Measurements from ENCODE around the gene CDYL2.
"Not testable (repeated sequence)": the region's sequence is repeated elsewhere in the genome, so short reads cannot be mapped to it uniquely, and the experiment has no call there.

The CDYL2 gene

DNA sequence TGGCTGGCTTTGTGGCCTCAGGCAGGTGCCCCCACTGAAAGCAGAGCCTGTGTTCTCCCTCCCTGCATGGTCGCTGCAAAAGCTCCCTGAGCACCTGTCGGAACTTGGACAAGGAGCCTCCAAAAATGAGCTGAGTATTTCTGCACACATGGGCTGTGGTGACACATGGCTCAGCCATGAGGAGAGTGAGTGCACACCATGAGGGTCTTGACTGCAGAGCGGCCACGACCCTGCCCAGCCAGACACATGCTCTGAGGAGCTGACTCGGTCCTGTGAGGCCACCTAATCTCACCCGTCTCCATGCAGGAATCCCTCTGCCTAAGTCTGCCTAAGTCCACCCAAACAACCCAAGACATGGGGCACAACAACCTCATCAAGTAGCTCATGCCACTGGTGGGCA lies 134.7 kb downstream of the CDYL2 start:
- no peak for DNase-seq (ENCODE audit: low read depth)

DNA sequence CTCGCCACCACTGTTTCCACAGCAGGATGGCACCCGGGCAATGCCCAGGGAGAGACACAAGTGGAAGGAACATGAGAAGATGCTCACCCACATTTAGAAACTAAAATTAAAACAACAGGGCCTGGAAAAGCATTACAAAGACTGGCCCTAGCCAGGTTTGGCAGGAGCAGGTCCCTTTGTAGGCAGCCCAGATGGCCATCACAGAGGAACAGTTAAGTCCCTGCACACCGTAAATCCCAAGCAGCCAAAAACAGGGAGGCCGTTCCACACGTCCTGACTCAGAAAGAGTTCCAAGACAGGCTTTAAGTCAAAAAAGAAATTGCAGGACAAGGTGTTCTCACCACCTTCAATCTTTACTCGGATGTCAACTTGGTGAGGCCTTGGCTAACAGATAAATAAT lies 136.5 kb downstream of the CDYL2 start:
- DNase-seq (ENCODE audit: low read depth), result no peak

DNA sequence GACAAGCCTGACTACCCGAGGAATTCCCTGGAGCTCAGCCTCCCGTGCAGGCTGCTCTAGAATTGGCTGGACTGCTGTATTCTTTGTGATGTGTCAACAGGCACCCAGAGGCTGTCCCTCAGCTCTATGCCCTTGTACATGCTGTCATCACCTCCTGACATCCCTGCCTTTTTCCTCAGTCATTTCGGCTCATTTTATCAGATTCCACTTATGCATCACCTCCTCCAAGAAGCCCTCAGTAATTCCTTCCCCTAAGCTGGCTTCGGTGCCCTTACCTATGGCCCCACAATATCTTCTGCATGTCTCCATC lies 137.2 kb downstream of the CDYL2 start:
- no peak for DNase-seq (ENCODE audit: low read depth)

DNA sequence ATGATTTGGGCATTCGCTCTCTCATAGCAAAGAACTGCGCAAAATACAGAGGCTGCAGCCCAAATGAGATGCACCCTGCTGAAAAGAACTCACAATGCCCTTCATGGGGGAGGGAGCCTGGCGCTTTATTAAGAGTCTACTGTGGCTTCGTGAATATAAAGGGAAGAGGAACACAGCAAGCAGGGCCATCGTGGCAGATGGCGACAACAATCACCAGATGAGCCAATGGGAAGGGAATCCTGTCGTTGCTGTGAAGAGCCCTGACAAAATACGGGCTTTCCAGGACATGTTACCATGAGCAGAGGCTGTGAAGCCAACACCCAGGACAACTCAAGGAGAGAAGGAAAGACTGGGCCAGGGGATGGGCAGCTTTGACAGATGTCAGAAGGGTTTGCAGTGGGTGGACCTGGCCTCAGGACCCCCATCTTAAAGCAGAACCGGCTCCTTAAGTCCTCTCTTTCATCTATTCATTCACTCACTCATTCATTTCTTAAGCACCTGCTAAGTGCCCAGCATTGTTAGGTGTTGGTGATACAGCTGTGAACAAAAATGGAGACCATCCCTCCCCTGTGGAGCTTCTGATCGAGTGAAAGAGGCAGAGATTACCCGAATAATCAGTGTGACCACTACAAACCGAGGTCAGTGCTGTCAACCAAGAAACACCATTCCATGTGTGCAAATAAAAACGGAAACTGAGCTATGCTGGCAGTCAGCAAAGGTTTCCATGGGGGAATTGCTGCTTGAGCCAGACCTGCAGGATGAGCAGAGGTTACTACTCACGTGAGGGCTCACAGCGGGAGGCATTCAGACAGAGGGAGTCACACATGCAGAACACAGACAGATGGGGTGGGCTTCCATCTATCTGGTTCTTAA lies 137.8 kb downstream of the CDYL2 start:
- DNase-seq (ENCODE audit: low read depth), result no peak

DNA sequence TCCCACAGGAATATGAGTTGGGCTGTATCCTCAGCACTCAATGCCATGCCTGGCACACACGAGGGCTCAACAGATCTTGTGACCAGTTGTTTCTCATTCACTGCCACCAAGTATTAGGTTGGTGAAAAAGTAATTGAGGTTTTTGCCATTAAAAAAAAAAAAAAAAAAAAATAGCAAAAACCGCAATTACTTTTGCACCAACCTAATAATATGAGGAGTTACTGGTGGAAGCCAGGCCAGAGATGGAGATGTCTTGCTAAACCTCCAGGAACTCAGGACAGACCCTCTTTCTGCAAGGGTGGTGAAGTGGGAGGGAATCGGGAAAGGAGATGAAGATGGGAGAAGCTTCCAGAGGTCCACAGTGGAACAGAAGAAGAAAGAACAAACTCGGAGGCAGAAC lies 139.0 kb downstream of the CDYL2 start:
- no peak for DNase-seq (ENCODE audit: low read depth)

DNA sequence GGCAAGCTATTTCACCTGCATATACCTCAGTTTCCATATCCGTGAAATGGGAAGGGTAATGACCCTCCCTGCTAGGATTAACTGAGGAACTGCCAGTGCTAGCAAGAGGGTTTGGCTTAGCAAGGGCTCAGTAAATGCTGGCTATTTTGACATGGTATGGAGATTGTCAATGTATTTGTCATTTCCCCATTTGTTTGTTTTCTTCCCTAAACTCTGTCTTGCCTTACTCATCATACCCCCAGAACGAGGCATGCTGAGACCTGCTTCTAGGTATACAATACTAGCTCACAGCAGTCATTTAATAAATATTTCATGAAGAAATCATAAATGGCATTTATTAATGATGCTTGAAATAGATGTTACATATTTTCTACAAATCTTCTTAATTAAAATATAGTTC lies 139.6 kb downstream of the CDYL2 start:
- DNase-seq (ENCODE audit: low read depth), result no peak

DNA sequence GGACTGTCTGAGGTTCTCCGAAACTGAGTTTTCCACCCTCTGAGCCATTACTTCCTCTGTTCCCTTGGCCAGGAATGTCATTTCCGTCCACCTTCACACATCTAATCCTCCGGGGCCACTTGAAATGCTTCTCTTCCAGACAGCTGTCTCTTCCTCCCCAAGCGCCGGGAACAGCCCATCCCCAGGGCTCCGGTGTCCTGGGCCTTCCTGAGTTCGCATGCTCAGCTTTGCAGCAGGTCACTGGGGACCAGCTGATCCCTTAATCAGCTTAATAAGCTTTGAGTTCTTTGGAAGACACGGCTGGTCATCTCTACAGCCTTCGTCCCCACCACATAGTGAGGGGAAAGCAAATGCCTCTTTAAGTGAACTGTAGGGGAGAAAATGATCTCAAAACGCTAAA lies 140.2 kb downstream of the CDYL2 start:
- no peak for DNase-seq (ENCODE audit: low read depth)

DNA sequence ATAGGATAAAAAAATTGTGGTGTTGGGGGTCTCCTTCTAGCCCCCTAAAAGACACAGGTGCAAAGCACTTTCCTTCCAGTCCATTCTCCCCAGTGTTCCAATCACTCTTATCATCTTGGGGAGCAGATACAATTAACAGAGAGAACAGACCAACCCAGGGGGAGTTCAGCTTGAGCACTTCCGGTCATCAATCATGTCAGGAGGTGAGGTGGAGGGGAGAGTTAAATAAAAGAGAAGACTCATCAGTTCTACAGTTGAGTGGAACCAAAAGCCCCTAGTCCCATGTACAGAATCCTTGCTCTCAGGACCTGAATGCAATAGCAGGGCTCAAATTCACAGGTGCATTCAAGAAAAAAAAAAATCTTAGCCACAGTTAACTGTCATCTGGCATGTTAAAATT lies 141.3 kb downstream of the CDYL2 start:
- DNase-seq (ENCODE audit: low read depth), result no peak

DNA sequence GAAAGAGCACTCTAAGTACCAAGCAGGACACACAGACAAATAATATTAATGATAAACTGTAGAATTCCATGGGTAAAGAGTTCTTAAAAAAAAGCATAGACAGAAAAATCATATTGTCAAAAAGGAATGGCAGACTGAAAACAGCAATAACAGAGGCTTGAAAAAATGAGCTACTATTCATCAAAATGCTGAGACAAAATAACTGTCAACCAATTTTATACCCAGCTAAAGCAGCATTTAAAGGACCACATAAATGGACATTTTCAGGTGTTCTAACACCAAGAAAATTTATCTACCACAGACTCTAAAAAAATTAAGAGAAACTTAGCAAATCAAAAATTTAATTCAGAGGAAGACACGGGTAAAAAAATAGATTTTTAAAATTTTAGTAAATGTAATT lies 144.5 kb downstream of the CDYL2 start:
- DNase-seq (ENCODE audit: low read depth), result no peak

DNA sequence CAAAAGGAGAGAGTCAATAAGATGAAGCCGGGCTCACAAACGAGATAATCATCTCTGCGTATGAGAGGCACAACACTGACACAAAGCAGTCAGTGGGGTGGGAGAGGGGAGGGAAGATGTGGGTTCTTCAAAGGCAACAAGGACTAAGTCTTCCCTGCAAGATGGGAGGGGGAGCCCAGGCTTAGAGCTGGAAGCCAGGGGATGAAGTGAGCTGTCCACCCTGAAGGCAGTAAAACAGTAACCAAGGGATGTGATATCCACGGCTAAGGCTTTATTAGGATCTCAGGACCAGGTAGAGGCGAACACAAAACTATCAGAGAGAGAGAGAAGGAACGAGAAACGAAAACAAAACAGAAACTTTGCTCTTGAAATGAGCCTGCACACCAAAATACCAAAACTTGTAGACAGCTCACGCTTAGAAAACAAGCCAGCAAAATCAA lies 147.7 kb downstream of the CDYL2 start:
- DNase-seq (ENCODE audit: low read depth), result no peak

DNA sequence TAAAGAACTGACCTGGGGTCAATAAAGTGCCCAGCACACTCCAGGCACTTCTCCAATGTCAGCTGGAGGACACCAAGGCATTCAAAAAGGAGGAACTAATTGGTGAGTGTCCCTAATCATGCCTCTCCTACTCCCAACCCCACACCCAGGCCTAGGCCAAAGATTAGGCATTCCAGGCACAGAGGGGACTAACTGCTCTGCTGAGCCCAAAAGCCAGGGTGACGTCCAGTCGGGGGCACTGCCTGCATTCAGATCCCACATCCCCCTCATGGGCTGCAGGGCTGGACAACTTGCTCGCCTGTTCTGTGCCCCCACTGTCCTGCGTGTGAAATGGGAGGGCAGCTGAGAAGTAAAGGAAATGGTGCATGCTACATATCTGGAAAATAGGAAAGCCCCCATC lies 148.2 kb downstream of the CDYL2 start:
- no peak for DNase-seq (ENCODE audit: low read depth)

DNA sequence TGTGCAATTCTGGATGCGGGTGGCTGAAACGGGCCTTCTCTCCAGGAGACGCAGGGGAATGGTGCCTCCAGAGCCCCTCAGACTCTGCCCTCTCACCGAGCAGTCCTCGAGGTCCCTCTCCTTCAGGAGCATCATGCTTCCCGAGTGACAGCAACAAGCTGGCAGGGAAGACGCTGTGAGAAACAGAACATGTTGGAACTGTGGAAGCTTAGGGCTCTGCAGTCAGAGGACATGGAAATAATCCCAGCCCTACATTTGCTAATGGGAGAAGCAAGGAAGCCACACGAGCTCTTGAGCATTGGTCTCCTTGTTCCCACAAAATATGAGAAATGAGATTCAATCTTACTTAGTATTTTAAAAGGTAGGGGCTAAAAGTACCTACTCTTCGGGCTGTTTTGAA lies 148.6 kb downstream of the CDYL2 start:
- no peak for DNase-seq (ENCODE audit: low read depth)

DNA sequence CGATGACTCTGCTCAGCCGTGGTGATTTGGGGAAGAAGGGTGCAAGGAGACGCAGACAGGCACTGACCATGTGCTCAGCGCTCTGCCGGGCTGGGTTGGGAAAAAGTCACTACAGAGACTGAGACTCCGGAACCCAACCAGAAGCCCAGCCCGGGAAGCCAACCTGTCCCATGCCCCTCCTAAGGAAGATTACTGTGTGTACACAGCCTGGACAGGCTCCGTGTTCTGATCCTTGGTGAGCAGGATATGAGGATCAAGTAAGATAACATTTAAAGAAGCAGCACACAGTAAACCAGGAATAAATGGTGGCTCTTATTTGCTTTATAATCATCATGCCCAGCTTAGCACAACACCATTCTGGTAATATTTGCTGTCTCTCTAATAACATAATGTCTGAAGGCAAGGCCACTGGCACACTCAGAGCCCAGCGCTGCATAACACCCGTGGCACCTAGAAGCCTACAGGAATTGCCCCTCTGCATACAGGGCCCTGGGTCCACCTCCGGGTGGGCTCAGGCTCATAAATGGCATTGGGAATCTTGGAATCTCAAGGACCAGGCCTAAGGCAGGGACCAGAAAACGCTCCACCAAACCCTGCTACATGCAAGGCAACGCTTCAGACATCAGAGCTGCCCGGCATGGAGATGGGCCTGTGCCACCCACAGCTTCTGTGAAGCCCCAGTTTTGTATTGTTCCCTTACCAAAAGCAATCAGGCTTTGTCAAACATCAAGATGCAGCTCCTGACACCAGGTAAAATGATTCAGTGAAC lies 150.1 kb downstream of the CDYL2 start:
- no peak for DNase-seq (ENCODE audit: low read depth)

DNA sequence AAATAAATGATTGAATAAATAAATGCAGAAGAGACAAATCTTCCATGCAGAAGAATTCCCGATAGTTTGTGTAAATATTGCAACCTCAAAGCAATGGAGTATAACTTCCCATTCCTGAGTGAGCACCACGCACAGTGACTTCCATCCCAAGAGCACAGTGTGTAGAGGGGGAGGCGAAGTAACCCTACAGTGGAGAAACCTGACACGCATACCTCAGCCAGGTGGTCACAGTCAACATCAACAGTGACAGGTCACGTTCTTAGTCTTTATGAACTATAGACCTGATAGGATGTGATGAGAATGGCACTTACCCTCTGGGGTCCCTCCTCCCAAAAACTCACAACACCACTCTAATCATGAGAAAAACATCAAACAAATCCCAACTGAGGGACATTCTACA lies 152.0 kb downstream of the CDYL2 start:
- no peak for DNase-seq (ENCODE audit: low read depth)

DNA sequence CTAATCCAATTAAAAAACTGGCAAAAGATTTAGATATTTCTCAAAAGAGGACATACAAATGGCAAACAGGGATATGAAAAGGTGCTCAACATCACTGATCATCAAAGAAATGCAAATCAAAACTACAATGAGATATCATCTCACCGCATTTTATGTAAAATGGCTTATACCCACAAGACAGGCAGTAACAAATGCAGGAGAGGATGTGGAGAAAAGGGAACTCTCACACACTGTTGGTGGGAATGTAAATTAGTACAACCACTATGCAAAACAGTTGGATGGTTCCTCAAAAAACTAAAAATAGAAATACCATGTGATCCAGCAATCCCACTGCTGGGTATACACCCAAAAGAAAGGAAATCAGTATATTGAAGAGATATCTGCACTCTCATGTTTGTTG lies 154.1 kb downstream of the CDYL2 start:
- not testable (repeated sequence) for DNase-seq (ENCODE audit: low read depth)

DNA sequence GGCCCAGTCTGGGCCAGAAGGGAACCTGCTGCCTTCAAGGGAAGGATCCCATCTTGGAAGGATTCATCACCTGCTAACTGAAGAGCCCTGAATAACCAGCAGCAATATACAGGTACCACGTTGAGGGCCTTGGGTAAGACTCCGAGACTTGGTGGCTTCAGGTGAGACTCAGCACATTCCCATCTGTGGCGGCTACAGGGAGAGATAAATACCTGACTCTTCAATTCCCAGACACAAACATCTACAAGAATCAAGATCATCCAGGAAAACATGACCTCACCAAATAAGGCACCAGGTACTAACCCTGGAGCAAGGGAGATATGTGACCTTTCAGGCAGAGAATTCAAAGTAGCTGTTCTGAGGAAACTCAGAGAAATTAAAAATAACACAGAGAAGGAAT lies 164.1 kb downstream of the CDYL2 start:
- no peak for DNase-seq (ENCODE audit: low read depth)

DNA sequence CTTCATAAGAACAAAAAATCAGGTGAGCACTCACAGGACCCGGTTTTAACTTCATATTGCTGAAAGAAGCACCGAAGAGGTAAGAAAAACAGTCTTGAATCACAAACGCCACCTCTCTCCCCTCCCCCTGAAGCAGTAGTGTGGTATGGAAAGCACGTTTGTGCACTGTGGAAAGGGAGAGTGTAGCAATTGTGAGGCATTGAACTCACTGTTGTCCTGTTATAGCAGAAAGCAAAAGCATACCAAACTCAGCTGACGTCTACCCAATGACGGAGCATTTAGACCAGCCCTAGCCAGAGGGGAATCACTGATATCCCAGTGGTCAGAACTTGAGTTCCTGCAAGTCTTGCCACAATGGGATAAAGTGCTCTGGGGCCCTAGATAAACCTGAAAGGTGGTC lies 164.8 kb downstream of the CDYL2 start:
- no peak for DNase-seq (ENCODE audit: low read depth)

DNA sequence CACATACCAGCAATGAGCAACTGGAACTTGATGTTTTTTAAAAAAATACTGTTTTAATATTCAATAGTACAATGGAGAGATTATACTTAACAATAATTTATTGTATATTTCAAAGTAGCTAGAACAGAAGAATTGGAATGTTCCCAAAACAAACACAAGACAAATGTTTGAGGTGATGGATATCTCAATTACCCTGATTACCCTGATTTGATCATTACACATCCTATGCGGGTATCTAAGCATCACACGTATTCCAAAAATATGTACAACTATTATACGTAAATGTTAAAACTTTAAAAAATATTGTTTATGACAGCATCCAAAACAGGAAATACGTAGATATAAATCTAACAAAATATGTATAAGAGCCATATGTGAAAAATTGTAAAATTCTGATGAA lies 166.8 kb downstream of the CDYL2 start:
- no peak for DNase-seq (ENCODE audit: low read depth)

DNA sequence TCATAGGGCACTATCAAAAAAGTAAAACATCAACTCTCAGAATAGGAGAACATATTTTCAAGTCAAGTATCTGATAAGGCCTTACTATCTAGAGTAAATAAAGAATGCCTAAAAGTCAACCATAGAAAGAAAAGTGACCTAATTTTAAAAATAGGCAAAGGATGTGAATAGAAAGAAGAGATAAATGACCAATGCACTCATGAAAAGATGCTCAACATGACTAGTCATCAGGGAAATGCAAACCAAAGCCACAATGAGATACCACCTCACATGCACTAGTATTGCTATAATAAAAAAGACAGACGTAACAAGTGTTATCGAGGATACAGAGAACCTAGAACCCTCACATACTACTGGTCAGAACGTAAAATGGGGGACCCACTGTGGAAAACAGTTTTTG lies 172.8 kb downstream of the CDYL2 start:
- DNase-seq (ENCODE audit: low read depth), result no peak

DNA sequence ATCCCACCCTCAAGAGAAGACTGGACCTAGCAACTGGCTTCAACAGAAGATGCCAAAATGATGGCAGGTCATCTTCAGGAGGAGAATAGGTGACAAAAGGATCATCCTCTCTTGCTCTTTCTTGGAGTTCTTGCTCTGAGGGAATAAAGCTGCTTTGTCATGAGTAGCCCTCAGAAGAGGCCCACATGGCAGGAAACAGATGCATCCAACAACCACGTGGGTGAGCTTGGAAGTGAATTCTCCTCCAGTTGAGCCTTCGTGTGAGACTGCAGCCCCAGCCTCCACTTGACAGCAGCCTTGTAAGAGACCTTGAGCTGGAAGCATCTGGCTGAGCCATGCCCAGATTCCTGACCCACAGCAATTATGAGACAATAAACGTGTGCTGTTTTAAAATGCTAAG lies 176.1 kb downstream of the CDYL2 start:
- DNase-seq (ENCODE audit: low read depth), result no peak

DNA sequence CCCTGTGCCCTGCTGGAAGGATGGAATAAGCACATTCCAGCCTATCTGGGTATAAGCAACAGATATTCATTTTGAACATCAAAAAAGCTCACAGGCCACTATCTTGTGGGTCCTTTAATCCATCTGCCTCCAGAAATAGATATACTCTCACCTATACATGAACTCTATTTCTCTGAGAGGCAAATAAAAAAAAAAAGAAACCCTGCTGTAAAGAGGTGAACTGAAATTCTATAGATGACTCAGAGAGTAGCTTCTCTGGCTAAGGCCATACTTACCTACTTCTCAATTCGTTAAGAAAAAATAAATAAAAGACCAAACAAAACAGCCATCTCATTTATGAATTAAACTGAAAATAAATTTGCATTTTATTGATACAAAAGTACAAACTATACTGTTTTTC lies 177.3 kb downstream of the CDYL2 start:
- no peak for DNase-seq (ENCODE audit: low read depth)

DNA sequence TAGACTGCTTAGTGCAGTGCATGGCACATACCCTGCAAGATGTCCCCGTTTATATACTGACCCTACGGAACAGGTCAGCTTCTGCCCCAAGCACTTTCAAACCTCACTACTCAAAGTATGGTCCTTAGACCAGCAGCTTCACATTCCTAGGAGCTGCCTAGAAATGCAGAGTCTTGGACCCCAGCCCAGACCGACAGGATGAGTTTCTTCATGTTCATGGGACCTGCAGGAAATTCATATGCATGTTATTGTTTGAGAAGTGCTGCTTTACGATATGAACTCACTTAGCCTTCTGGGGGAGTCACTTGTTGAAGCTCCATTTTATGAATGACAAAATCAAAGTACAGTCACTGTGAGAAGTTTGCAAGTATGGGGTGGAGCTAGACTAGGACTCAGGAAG lies 181.0 kb downstream of the CDYL2 start:
- DNase-seq (ENCODE audit: low read depth), result no peak

DNA sequence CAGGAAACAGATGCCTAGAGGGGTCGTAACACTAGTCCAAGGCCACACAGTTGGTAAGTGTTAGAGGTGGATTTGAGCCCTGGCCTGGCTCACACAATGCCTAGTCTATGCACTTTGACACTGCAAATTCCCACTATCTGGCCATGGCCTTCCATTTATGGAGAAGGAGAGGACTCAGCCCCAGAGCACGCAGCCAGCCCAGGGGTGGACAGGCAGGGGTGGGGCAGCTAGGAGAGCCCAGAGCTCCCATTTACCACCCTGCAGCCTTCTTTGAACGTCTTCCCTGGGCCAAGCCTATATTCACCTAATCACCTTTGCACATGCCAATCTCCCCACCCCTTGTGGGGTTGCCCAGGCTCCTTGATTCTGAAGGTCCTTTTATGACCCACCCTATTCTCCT lies 182.4 kb downstream of the CDYL2 start:
- DNase-seq (ENCODE audit: low read depth), result no peak

Data from stimulated activated CD8-positive, alpha-beta memory T cell treated with anti-CD3 and anti-CD28 coated beads, Interleukin-12 subunit alpha, Interleukin-12 subunit beta, amount 100 ng/mL, for 1 hour (primary cell).